Mucosa of rectum (tissue), 2 donors: ENCODE data around the gene FADS3.

Experiments used
- H3K27ac ChIP-seq, 2 donors: one replicate each; pipeline ENCODE4 v1.7.0; 2013; ENCODE audit warnings: inconsistent platforms in 2 of 2, low read depth in 2 of 2, low read length in 2 of 2
- H3K27me3 ChIP-seq, 2 donors: one replicate each; pipeline ENCODE4 v1.7.0; 2013; ENCODE audit warnings: low read length in 2 of 2; ENCODE audit not compliant: control insufficient read depth in 2 of 2, insufficient read depth in 2 of 2
- H3K36me3 ChIP-seq, 2 donors: one replicate each; pipeline ENCODE4 v1.7.0; 2013; ENCODE audit warnings: low read length in 2 of 2; ENCODE audit not compliant: control insufficient read depth in 2 of 2, insufficient read depth in 2 of 2
- H3K4me1 ChIP-seq, 2 donors: one replicate each; pipeline ENCODE4 v1.7.0; 2013; ENCODE audit warnings: low read length in 2 of 2, mild to moderate bottlenecking in 1 of 2; ENCODE audit not compliant: control insufficient read depth in 2 of 2, insufficient read depth in 2 of 2
- H3K4me3 ChIP-seq, 2 donors: one replicate each; pipeline ENCODE4 v1.7.0; 2013; ENCODE audit warnings: low read length in 2 of 2
- H3K9ac ChIP-seq, 2 donors: one replicate each; pipeline ENCODE4 v1.7.0; 2013; ENCODE audit warnings: low read length in 2 of 2, low read depth in 1 of 2, mild to moderate bottlenecking in 1 of 2
- H3K9me3 ChIP-seq, 2 donors: one replicate each; pipeline ENCODE4 v1.7.0; 2013; ENCODE audit warnings: low read length in 2 of 2; ENCODE audit not compliant: control insufficient read depth in 2 of 2
- donor health status: healthy.
- donor health status: Normal muscosa, but diverticular disease.

Gene FADS3

GRCh38 chr11:61891331-61892084 is at the start of gene FADS3:
Gene FADS3, minus strand, starts transcription at chr11:61891545. Its CDS starts 164 bp downstream, at chr11:61891381.
- Histone ChIP-seq H3K4me1 (peaks cover 9 to 10% of the 10 kb centered on the region in 2 donors), H3K4me3 (peak within 1 kb of the TSS; percentile 73 to 74), H3K36me3 (no peaks in the 10 kb centered on the region), H3K9me3 (no peaks in the 10 kb centered on the region), H3K27me3 (peaks cover 0 to 2% of the 10 kb centered on the region in 2 donors), H3K9ac (peak within 1 kb of the TSS; percentile 52 to 83), H3K27ac (peak within 1 kb of the TSS; percentile 13 to 52)

GRCh38 chr11:61940466-61940865 is 49.1 kb upstream of the FADS3 start:
- Histone ChIP-seq H3K27ac (no peak overlapping the region), H3K9me3 (no peaks in the 10 kb centered on the region), H3K36me3 (no peaks in the 10 kb centered on the region), H3K4me3 (no peak overlapping the region), H3K27me3 (no peaks in the 10 kb centered on the region), H3K4me1 (no peaks in the 10 kb centered on the region), H3K9ac (no peak overlapping the region)

- no peak overlapping the region for H3K4me3 ChIP-seq
These were observed 44.5 kb upstream of the FADS3 start for GRCh38 chr11:61935861-61936260.

GRCh38 chr11:61930933-61931332 is 39.6 kb upstream of the FADS3 start:
- no peaks in the 10 kb centered on the region for H3K36me3 ChIP-seq
- peaks cover 0 to 6% of the 10 kb centered on the region in 2 donors for H3K27me3 ChIP-seq
- H3K9ac ChIP-seq, result no peak overlapping the region
- H3K9me3 ChIP-seq, result no peaks in the 10 kb centered on the region
- no peaks in the 10 kb centered on the region for H3K4me1 ChIP-seq
- no peak overlapping the region for H3K27ac ChIP-seq
- no peak overlapping the region for H3K4me3 ChIP-seq

More at GRCh38 chr11:61935861-61936260, 44.5 kb upstream of the FADS3 start:
- Histone ChIP-seq H3K4me1 (no peaks in the 10 kb centered on the region), H3K27me3 (peaks cover 0 to 6% of the 10 kb centered on the region in 2 donors), H3K27ac (no peak overlapping the region), H3K9me3 (no peaks in the 10 kb centered on the region), H3K9ac (no peak overlapping the region), H3K36me3 (no peaks in the 10 kb centered on the region)

GRCh38 chr11:61928606-61929005 is 37.3 kb upstream of the FADS3 start:
- H3K4me3 ChIP-seq, result no peak overlapping the region
- no peaks in the 10 kb centered on the region for H3K36me3 ChIP-seq
- peaks cover 0 to 6% of the 10 kb centered on the region in 2 donors for H3K27me3 ChIP-seq
- no peak overlapping the region for H3K27ac ChIP-seq
- H3K4me1 ChIP-seq, result peaks cover 0 to under 1% of the 10 kb centered on the region in 2 donors
- no peak overlapping the region for H3K9ac ChIP-seq
- no peaks in the 10 kb centered on the region for H3K9me3 ChIP-seq

GRCh38 chr11:61927501-61927900 is 36.2 kb upstream of the FADS3 start:
- no peaks in the 10 kb centered on the region for H3K36me3 ChIP-seq
- H3K9me3 ChIP-seq, result no peaks in the 10 kb centered on the region
- H3K27me3 ChIP-seq, result peaks cover 0 to 9% of the 10 kb centered on the region in 2 donors
- H3K27ac ChIP-seq, result no peak overlapping the region
- H3K4me1 ChIP-seq, result peaks cover 0 to 11% of the 10 kb centered on the region in 2 donors
- H3K9ac ChIP-seq, result no peak overlapping the region
- no peak overlapping the region for H3K4me3 ChIP-seq

GRCh38 chr11:61926235-61926634 is 34.9 kb upstream of the FADS3 start:
- Histone ChIP-seq H3K9ac (no peak overlapping the region), H3K4me3 (no peak overlapping the region), H3K36me3 (no peaks in the 10 kb centered on the region), H3K27me3 (peaks cover 3 to 9% of the 10 kb centered on the region in 2 donors), H3K4me1 (peaks cover 0 to 11% of the 10 kb centered on the region in 2 donors), H3K27ac (no peak overlapping the region), H3K9me3 (no peaks in the 10 kb centered on the region)

- Histone ChIP-seq H3K4me3 (no peak overlapping the region), H3K9me3 (no peaks in the 10 kb centered on the region), H3K27ac (no peak overlapping the region), H3K4me1 (peaks cover 0 to 11% of the 10 kb centered on the region in 2 donors), H3K36me3 (no peaks in the 10 kb centered on the region), H3K9ac (no peak overlapping the region), H3K27me3 (peaks cover 5 to 6% of the 10 kb centered on the region in 2 donors)
These were observed 34.4 kb upstream of the FADS3 start for GRCh38 chr11:61925736-61926135.

- no peaks in the 10 kb centered on the region for H3K36me3 ChIP-seq
- no peaks in the 10 kb centered on the region for H3K9me3 ChIP-seq
- peaks cover 0 to 11% of the 10 kb centered on the region in 2 donors for H3K4me1 ChIP-seq
- H3K9ac ChIP-seq, result no peak overlapping the region
- H3K27me3 ChIP-seq, result peaks cover 14 to 15% of the 10 kb centered on the region in 2 donors
- no peak overlapping the region for H3K4me3 ChIP-seq
- peak overlapping the region; percentile 78 to 80 for H3K27ac ChIP-seq
These were observed 32.7 kb upstream of the FADS3 start for GRCh38 chr11:61924064-61924455.

GRCh38 chr11:61923166-61924063 is 32.1 kb upstream of the FADS3 start:
- peaks cover 0 to 11% of the 10 kb centered on the region in 2 donors for H3K4me1 ChIP-seq
- H3K9ac ChIP-seq, result peak overlapping the region in 1 of 2 donors; percentile 34
- H3K27ac ChIP-seq, result peak overlapping the region; percentile 78 to 80
- H3K4me3 ChIP-seq, result no peak overlapping the region
- H3K27me3 ChIP-seq, result peaks cover 17 to 20% of the 10 kb centered on the region in 2 donors
- no peaks in the 10 kb centered on the region for H3K36me3 ChIP-seq
- H3K9me3 ChIP-seq, result no peaks in the 10 kb centered on the region
